ENCODE measurements around the gene DNAI1.
"Not testable (repeated sequence)": the region's sequence is repeated elsewhere in the genome, so short reads cannot be mapped to it uniquely, and the experiment has no call there.

DNAI1 gene

DNA sequence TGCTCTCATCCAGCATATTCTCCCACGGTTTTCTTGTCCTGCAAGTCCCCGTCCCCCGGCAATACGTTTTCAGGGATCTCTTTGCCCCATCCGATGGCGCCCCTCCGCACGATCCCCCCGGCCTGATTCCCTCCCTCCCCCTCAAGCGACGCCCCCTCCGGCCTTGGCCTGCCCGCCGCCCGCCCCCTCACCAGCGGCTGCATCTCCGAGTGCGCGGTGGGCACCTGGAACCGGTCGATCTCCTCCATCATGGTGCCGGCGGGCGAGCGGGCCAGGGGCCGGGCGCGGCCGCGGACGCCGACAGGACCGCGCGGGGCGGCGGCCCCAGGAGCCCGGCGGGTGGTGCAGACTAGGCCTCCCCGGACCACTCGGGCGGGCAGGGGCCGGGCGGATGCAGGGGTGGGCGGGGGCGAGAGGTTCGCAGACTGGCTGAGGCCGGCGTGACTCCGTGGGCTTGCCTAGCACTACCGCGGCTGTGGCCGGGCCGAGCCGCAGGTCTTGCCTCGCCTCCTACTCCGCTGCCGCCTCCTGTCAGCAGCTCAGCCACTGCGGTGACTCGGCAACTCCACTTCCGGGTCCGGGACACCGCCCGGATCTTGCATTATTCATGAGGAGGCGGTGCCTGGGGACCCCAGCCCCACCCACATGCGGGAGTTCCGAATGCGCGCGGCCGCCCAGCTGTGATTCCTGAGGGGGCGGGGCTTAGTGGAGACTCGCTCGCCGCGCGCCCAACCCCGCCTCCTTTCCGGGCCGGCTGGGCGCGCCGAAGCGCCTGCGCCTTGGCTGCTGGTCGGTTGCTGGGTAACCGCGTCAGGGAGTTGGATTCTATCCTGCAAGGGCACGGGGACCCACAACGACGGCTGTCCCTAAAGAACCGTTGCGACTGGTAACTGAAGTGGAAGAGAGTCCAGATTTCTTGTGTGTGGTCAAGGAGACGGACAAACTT is at the start of gene DNAI1, which contains the start of gene FAM219A:
TSS of gene DNAI1 (plus strand) at position 793 of the 946 bp plus-strand sequence. CDS start 201 bp downstream, outside the sequence.
TSS of gene FAM219A (minus strand) at position 558 of the 946 bp plus-strand sequence. CDS start at position 251, 307 bp downstream.
- peak; percentile 97 to 98 for DNase-seq (ENCODE audit: low read depth in 2 of 2)

GRCh38 chr9:34409154-34409553 is 49.5 kb upstream of the DNAI1 start:
- DNase-seq (ENCODE audit: low read depth in 2 of 2) = no peak

GRCh38 chr9:34412336-34412735 is 46.3 kb upstream of the DNAI1 start:
- no peak for DNase-seq (ENCODE audit: low read depth in 2 of 2)

DNA sequence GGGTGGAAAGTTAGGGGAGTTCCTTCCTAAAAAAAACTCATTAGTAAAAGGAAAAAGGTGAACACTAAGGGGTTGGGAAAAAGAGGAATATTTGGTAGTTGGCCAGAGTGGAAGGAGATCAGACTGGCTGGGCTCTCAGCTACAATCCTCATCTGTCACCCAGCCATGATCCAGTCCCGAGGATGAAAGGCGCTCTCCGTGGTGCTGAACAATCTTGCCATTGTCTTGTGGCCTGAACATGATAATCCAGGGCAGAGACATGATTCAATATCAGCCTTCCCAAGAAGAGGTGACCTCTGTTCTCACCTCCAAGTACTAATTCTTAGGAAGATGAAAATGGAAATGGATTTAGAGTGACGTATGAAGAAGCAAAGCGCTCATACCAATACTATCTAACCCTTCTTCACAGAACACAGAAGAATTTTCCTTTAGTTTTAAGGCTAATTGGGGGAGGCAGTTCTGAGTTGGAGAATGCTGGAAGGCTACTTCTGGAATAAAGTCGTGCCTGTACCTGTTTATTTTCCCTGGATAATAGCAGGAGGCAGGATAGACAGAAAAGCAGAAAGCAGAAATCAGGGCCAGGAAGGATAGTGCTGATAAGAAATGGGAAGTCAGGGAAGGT is 45.3 kb upstream of the DNAI1 start:
- DNase-seq (ENCODE audit: low read depth in 2 of 2) = no peak

DNA sequence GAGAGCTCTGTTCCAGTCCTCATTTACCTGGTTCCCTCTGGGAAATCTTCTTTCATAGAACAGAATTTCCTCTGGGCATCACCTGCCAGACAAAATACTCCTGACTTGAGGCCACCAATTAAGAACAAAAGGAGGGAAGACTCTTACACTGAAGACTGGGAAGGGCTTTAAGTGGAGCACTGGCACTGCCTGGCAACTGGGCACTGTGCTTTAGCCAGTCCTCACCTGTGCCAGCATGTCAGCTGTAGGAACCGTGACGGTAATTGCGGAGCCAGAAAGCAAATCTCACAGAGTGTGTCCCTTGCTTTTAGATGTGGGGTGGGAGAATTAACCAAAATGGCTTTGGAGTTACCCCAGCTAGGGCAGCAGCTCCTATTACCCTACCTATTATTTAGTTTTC is 40.9 kb upstream of the DNAI1 start:
- DNase-seq (ENCODE audit: low read depth in 2 of 2) = no peak

DNA sequence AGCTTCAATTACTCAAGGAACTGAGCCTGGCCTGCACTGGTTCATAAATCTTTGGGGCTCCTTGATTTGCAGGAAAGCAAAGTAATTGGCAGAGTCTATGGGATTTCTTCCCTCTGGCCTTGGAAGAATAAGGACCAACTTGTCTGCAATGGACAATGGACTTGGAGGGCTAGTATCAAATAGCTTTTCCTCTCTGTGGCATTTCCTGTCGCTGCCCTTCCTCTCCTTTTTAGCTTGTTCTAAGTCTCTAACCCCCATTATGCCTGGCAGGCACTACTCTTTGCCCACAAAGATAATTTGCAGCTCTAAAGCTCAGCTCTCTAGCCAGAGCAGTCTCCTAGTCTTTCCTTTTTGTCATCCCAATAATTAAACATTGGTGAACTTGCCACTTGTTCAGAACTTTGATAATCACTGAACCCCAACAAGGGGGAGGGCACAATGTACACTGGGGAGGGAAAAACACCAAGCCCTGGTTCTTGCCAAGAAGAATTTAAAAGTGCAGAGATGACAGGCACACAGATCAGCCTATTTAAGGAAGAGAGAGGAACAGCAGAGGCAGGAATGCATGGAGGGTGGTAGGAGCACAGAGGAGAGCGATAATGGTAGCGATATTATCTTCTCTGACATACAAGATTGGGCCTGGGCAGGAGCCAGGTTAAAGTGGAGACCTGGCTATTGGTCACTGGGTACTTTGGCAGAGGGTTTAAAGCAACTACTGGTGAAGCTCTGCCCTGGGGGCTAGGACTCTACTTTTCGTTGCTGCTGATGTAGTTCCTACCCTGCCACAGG is 38.7 kb upstream of the DNAI1 start:
- DNase-seq (ENCODE audit: low read depth in 2 of 2) = no peak

DNA sequence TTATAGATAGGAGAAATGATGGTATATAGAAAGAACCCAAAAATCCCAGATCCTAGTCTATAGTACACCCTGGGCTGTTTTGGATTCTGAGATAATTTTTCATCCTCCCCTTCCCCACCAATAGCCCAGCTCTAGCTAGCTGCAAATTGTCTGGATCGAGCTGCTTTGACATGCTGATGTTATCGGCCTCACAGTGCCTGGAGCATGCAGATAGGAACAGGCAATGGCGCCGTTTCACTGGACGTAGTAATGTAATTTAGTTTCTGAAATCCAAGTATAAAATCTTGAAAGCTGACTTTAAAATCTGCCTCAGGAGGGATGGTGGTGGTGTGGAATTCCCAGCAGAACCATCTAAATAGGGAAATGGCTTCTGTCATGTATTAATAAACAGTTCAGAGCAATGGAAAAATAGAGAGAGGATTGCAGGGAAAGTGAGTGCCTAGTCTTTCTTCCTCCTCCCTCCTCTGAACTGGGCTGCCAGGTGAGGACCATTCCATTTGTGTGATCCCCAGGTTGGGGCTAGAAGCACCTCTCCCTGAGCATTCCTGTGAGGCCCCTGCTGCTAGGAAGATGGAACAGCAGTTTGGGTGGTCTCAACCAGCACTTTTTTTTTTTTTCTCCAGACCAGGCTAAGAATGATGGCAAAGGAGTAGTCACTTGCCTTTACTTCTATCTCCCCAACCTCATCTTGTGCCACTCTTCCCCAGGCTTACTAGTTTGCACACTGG is 32.1 kb upstream of the DNAI1 start:
- DNase-seq (ENCODE audit: low read depth in 2 of 2) = no peak

GRCh38 chr9:34428325-34428958 is 30.2 kb upstream of the DNAI1 start:
- DNase-seq (ENCODE audit: low read depth in 2 of 2) = no peak

GRCh38 chr9:34430843-34431437 is 27.7 kb upstream of the DNAI1 start:
- no peak for DNase-seq (ENCODE audit: low read depth in 2 of 2)

GRCh38 chr9:34431667-34432066 is 26.9 kb upstream of the DNAI1 start:
- no peak for DNase-seq (ENCODE audit: low read depth in 2 of 2)

GRCh38 chr9:34437006-34437925 is 21.3 kb upstream of the DNAI1 start:
- DNase-seq (ENCODE audit: low read depth in 2 of 2) = peak; percentile 30 to 60

GRCh38 chr9:34437926-34438307 is 20.7 kb upstream of the DNAI1 start:
- not testable (repeated sequence) for DNase-seq (ENCODE audit: low read depth in 2 of 2)

- DNase-seq (ENCODE audit: low read depth in 2 of 2) = not testable (repeated sequence)
Observed at GRCh38 chr9:34438465-34438864, 20.1 kb upstream of the DNAI1 start.

DNA sequence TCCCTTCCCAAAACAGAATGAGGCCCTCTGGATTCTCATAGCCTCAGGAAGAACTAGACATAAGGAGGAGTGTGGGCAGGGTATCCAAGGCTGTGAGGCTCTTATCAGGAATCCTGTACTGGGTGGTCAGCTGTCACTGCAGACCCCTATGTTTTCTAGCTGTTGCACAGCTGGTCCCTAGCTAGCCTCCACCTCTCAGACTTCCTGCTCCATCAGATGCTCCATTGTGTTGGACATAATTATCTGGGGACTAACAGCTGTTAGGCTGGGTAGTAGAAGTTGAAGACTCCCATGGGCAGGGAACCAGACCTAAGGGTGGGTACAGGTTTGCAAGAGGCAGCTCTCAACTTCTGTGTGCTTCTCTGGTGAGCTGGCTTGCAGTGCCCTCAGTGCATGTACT is 18.6 kb upstream of the DNAI1 start:
- DNase-seq (ENCODE audit: low read depth in 2 of 2) = no peak

DNA sequence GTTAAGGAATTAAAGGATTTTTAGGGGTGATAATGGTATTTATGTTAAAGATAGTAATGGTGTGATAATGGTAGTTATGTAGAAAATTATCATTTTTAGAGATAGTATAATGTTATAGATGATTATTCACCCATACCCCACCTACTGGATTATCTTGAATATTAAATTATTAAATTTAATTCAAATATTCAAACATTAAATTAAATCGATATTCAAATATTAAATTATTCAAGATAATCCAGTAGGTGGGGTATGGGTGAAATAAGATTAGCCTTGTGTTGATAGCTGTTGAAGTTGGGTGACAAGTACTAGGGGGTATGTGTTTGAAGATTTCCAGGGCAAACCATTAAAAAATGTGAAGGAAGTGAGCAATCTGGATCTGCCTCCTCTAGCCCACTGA is 15.8 kb upstream of the DNAI1 start:
- DNase-seq (ENCODE audit: low read depth in 2 of 2) = no peak

GRCh38 chr9:34443533-34443932 is 15.1 kb upstream of the DNAI1 start:
- no peak for DNase-seq (ENCODE audit: low read depth in 2 of 2)

- no peak for DNase-seq (ENCODE audit: low read depth in 2 of 2)
Observed at GRCh38 chr9:34443976-34444375, 14.6 kb upstream of the DNAI1 start.

GRCh38 chr9:34446468-34446891 is 12.1 kb upstream of the DNAI1 start:
- DNase-seq (ENCODE audit: low read depth in 2 of 2) = no peak

DNA sequence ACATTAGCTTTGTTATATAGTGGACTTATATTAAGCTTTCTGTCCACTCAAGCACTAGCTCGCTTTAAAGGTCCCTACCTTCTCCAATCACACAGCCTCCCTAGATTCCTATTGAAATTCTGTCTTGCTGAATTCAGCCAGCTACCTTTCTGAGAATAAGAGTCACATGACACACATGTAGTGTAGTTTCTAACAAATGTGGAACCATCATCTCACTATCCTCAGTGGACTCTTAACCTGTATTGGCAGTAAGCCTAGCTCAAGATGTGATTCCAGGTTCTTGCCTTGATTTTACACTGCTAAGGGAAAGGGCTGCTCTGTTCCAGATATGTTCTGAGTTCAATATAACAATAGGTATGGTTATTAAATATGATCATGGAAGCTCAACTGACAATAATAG is 11.7 kb upstream of the DNAI1 start:
- DNase-seq (ENCODE audit: low read depth in 2 of 2) = no peak
